GM18507 (cell line): Measurements from ENCODE around the gene TMEM126B.
A peak's percentile ranks its signal among the peaks of the same experiment; 100 is the strongest.

Experiments
- DNase-seq: peaks from one replicate; pipeline ENCODE4 v3.0.0; 2011; ENCODE audit warnings: low read depth; ENCODE audit not compliant: insufficient read length; ENCODE audit errors: extremely low spot score
- FAIRE-seq: peaks from 2 replicates; lab custom pipeline; 2011; peaks lifted over from hg19 to GRCh38; lab: Jason Lieb, UNC

TMEM126B gene

DNA sequence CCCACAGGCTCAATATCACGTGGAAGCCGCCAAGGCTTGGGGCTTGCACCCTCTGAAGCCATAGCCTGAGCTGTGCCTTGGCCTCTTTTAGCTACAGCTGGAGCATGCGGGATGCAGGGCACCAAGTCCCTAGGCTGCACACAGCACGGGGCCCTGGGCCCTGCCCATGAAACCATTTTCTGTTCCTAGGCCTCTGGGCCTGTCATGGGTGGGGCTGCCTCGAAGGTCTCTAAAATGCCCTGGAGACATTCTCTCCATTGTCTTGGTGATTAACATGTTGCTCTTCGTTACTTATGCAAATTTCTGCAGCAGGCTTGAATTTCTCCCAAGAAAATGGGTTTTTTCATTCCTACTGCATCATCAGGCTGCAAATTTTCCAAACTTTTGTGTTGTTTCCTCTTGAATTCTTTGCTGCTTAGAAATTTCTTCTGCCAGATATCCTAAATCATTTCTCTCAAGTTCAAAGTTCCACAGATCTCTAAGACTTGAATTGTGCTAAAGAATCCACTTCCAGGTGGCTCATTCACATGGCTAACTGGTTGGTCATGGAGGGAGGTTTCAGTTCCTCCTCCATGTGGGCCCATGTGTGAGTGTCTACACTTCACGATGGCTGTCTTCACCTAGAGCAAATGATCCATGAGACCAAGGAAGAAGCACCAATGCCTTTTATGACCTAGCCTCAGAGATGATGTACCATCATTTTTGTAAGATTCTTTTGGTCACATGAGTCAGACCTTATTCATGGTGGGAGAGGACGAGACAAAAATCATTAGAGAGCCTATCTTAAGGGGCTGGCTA is 43.9 kb downstream of the TMEM126B start:
- peak; percentile 5 for FAIRE-seq
- DNase-seq: no peak

- FAIRE-seq: no peak
- no peak for DNase-seq
These were observed 45.0 kb downstream of the TMEM126B start for GRCh38 chr11:85673393-85673792.

- DNase-seq (no peak), FAIRE-seq (no peak)
These were observed 51.2 kb downstream of the TMEM126B start for GRCh38 chr11:85679576-85679975.

- no peak for FAIRE-seq
These were observed 52.5 kb downstream of the TMEM126B start for GRCh38 chr11:85680897-85681296.

DNA sequence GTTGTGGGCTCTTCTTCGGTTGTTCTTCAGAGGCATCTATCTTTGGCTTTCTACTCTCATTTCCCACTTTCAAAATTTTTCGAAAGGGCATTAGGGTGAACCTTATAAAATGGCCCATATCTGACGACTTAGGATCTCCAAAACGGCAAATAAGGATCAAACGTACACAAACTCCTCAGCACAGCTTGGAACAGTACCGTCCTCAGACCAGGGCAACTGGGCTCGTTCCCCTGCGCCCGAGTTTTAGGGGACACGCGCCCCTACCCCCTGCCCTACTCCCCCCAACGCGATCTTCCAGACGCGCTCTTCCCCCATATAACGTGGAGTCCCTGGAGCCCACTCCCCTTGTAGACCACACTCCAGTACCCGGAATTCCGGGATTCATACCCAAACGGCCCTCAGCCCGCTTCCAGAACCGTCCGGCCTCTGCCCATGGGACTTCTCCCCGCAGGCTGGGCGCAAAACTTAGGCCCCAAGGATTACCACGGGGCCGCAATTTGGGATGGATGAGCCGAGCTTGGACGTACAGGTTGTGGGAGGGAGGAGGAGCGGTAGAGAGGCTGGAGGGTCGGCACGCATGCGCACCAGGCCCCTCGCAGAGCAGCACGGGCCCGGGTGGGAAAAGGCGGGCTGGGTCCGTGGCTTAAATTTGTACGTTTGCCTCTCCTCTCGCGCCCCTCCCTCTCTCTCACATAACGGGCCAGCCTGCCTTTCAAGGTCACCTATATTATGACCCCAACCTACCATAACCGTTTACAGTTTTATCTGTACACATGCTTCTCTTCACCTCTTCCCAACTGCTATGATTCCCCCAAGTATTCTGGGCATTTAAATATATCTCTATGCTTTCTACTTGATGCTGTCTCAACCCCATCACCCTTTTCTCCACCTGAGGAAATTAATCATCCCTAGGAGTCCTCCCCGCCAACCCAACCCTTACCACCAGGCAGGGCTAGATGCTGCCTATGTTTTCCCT is 54.2 kb downstream of the TMEM126B start:
- peak; percentile 56 for DNase-seq
- FAIRE-seq: peak; percentile 58

More at GRCh38 chr11:85680897-85681296, 52.5 kb downstream of the TMEM126B start:
- DNase-seq: no peak

DNA sequence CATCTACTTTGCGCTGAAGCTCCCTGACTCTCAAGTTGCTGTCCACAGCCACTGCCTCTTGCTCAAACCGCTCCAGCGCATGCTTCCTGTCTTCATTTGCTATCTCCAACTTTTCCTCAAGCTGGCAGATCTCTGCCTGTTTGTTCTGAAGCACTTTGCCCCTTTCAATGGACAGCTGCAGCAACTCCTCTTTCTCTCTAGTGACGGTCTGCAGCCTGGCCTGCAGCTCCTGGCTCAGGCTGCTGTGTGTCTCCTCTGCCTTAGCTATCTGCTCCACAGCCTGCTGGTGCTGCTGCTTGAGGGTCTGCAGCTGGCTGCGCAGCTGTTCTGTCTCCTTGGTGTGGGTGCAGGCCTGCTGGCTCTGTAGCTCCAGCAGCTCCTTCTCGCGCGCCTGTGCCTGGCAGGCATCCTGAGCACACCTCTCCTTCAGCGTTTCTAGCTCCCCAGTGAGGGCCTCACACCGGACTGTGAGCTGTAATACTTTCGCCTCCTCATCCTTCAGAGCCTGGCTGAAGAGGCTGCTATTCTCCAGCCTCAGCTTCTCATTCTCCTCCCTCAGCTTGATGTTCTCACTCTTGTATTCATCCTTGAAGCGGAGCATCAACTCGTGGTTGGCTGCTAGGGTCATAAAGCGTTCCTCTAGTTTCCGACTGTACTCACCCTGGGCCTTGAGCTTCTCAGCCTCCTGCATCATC is 56.9 kb downstream of the TMEM126B start:
- FAIRE-seq (no peak), DNase-seq (no peak)

GRCh38 chr11:85685820-85686459 is 57.5 kb downstream of the TMEM126B start, which contains the start of gene CCDC89:
Gene CCDC89, minus strand, starts transcription at chr11:85686195. Its CDS starts 65 bp downstream, at chr11:85686130.
- DNase-seq (no peak), FAIRE-seq (no peak)
